GM21367 (cell line): ENCODE measurements around the gene SAP130.

Source experiments
- ATAC-seq: cut with Tn5 transposase; IDR thresholded peaks from one replicate; pipeline ENCODE4 v1.9.1; 2021; ENCODE audit not compliant: unreplicated experiment

The SAP130 gene

DNA sequence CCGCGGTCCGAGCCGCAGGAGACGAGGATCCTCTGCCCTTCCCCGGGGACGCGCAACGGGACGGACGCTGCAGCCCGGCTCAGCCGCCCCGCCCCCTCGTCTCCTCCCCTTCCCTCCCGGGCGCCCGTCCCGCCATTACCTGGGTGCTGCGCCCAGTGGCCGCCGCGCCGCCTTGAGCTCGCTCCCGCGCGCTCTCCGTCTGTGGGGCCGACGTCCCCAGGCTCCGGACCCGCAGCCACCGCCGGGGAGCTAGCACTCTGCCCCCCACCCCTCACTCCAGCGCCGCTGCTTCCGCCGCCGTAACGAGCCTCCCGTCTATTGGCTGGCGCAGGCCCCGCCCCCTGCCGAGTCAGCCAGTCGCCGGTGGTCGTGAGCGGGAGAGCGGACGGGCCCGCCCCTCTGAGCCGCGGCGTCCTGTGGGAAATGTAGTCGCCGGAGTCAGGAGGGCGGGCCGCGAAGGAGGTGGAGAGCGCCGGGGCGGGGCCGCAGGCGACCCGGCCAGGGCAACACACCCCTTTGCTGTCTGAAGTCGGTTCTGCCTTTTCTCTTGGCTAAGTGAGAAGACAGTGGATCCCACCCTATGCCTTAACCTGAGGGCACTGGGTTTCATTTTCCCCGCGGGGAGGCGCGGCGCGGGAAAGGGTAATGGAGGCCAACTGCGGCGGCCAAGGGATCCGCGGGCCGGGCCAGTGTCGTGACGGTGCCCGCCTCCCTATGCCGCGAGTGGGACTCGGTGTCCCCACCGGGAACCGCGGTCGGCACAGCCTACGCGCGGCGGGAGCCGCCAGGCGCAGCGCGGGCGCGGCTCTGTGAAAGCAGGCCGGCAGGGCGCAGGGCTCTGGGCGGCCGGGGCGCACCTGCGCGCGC lies at the start of gene SAP130:
SAP130 (minus strand) TSS at position 259 of the 867 bp plus-strand sequence. CDS start 1,767 bp downstream, outside the sequence.
- ATAC-seq = peak; percentile 79

DNA sequence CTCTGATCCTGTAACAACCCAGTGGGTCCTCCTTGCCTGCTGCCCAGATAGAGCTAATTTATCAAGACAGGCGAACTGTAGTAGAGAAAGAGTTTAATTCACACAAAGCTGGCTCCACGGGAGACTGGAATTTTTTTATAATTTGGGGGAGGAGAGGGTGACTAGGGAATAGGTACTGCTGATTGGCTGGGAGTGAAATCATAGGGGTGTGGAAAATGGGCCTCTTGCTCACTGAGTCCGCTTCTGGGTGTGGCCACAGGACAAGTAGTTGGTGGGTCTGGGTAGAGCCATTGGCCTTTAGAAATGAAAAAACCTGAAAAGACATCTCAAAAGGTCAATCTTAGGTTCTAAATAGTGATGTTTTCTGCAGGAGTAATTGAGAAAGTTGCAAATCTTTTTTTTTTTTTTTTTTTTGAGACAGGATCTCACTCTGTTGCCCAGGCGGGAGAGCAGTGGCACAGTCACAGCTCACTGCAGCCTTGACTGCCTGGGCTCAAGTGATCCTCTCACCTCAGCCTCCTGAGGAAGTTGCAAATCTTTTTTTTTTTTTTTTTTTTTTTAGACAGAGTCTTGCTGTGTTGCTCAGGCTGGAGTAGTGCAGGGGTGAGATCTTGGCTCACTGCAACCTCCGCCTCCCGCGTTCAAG lies 48.7 kb upstream of the SAP130 start:
- no peak for ATAC-seq

DNA sequence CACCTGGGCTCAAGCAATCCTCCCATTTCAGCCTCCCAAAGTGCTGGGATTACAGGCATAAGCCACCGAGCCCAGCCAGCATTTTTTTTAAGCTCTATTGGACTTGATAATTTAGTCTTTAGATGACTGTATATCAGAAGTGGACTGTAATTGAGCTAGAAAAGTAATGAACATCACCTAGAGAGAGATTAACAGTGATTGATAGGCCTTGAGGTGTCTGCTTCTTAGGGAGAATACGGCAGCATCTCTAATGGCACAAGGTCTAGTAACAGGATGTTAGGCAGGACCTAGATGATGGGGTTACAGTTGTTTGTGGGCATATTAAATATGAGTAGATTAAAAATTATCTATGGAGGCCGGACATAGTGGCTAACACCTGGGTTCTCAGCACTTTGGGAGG lies 45.4 kb upstream of the SAP130 start:
- ATAC-seq = no peak

- no peak for ATAC-seq
Observed at GRCh38 chr2:128069769-128070168, 41.9 kb upstream of the SAP130 start.

- ATAC-seq = no peak
Observed at GRCh38 chr2:128064353-128064752, 36.5 kb upstream of the SAP130 start.

DNA sequence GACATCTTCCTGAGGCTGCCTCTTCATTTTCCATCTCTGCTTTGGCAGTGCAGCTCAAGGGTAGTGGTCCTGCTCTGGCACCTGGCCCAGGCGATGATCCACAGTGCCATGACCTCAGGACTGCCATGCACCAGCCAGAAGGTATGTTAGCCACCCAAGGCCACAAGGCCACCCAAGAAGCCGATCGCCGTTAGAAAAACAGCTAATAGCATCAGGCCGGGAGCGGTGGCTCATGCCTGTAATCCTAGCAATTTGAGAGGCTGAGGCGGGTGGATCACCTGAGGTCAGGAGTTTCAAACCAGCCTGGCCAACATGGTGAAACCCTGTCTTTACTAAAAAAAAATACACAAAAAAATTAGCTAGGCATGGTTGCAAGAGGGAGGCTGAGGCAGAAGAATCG lies 34.7 kb upstream of the SAP130 start:
- no peak for ATAC-seq

- no peak for ATAC-seq
Observed at GRCh38 chr2:128058114-128058513, 30.3 kb upstream of the SAP130 start.

- no peak for ATAC-seq
Observed at GRCh38 chr2:128057334-128057733, 29.5 kb upstream of the SAP130 start.

- no peak for ATAC-seq
Observed at GRCh38 chr2:128054104-128054885, 26.4 kb upstream of the SAP130 start.

- no peak for ATAC-seq
Observed at GRCh38 chr2:128053331-128053730, 25.5 kb upstream of the SAP130 start.

DNA sequence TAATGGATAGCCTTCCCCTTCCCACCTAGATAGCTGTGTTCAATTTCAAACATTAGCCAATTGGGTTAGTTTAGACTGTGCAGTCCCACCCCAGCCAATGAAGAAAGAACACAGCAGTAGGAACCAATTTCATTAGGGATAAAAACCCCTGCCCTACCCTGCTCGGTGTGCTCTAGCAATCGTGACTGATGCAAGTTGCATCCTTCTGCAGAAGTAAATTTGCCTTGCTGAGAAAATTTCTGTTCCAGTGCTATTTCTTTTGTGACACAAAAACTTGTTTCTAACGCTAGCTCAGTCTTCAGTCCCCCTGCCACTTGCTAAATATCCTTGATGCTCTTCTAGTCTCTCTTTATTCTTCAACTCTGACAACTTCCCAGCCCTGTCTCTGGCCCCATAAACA lies 15.2 kb upstream of the SAP130 start:
- ATAC-seq = no peak

- ATAC-seq = no peak
Observed at GRCh38 chr2:128041561-128041960, 13.7 kb upstream of the SAP130 start.

GRCh38 chr2:128040166-128040771 lies 12.4 kb upstream of the SAP130 start:
- ATAC-seq = no peak

GRCh38 chr2:128039535-128039934 lies 11.7 kb upstream of the SAP130 start:
- ATAC-seq = no peak

DNA sequence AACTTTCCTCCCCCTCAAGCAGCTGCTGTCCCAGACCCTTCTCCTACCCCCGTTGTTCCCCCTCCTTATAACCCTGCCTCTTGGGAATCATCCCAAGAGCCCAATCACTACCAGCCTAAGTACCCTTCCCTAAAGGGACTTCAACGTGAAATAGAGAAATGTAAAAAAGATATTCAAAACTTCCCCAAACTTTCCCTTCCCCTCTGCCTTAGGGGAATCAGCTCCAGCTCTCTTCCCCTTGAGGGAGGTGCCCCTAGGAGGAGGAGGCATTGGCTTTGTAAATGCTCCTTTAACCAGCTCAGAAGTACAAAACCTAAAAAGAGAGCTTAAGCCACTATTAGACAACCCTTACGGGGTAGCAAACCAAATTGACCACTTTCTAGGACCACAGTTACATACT lies 10.6 kb upstream of the SAP130 start:
- no peak for ATAC-seq

DNA sequence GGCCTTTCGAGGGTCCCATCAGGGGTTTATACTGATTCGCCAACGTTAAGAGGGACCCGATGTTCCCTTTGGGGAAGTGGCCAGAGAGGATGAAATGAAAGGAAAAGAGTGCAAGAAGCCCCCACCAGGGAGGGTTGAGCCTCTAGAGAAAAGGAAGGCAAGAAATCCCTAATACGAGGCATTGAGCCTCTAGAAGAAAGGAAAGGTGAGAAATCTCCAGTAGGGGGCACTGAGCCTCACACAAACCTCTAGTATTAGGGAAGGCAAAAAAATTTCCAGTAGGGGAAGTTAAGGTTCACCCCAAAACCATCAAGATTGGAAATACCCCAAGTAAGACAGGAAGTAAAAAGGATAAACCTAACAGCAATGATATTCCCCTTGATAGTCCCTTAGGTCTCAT lies 9.8 kb upstream of the SAP130 start:
- ATAC-seq = no peak

- ATAC-seq = no peak
Observed at GRCh38 chr2:128036748-128037607, 9.1 kb upstream of the SAP130 start.

DNA sequence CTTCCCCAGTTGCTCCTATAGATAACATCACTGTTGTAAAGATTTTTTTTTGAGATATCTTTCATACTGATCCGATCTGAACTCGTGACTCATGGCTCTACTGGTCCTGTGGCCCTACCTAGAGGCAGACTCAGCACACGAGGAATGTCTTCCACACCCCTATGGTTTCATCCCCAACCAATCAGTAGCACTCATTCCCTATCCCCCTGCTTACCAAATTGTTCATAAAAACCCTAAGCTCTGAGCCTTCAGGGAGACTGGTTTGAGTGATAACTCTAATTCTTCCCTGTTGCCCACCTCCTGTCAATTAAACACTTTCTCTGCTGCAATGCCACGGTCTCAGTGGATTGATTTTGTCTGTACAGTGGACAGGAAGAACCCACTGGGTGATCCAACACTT lies 4.2 kb upstream of the SAP130 start:
- no peak for ATAC-seq

DNA sequence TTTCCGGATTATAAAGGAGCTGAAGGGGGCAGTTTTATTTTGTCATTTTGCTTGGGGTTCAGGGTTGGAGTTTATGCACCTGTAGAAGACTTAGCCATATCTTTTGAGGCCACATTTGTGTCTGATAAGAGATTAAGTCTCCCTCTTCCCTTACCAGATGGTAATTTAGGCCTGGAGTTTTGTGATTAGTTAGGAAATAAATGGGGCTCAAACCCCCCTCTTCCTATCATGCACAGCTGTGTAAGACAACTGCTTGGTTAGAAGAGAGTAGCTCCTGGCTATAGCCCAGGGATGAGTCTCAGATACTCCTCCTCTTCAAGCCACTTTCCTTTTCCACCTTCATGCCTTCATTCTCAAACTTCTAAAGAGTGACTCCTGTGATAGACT lies 802 bp upstream of the SAP130 start:
- ATAC-seq = no peak

DNA sequence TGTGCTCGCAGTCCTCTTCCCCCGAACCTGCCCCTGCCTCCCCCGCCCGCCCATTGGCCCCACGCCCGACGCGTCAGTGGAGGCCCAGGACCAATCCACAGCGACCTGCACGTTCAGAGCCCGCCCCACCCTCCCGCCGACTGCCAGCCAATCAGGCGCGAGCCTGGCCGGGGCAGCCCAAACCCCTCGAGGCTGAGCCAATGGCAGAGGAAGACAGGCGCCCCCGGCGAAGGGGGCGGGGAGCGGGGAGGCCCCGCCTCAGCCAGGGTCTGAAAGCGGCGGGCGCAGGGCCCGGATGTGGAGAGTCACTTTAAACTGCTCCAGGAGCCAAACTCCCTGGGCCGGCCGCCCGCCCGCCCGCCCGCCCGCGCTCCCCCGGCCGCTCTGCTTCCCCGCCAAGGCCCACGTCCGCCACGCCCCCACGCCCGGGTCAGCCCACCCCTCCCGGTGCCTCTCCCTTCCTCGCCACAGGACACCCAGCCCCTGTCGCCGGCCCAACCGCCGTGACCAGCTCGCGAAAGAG lies 520 bp downstream of the SAP130 start:
- ATAC-seq = peak; percentile 69
